ENCODE data around the gene ZNF639. TPM values are rescaled to one million over a fixed set of nuclear protein-coding genes. Genes with fewer than 3 reads are reported as not detected.

The ZNF639 gene
- polyA plus RNA-seq, 3 donors: 10.7 to 17.5 (median 14.5) TPM

DNA sequence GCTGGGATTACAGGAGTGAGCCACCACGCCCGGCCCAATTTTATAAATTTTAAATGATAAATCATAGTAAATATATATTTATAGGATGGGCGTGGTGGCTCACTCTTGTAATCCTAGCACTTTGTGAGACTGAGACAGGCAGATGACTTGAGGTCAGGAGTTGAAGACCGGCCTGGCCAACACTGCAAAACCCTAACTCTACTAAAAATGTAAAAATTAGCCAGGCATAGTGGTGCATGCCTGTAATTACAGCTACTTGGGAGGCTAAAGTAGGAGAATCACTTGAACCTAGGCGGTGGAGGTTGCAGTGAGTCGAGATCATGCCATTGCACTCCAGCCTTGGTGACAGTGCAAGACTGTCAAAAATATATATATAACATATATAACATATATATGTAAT, 51.1 kb downstream of the ZNF639 start:
- WGBS, 3 donors: 96 to 98% (median 96%) methylated on average over 6 of the region's 6 CpGs

DNA sequence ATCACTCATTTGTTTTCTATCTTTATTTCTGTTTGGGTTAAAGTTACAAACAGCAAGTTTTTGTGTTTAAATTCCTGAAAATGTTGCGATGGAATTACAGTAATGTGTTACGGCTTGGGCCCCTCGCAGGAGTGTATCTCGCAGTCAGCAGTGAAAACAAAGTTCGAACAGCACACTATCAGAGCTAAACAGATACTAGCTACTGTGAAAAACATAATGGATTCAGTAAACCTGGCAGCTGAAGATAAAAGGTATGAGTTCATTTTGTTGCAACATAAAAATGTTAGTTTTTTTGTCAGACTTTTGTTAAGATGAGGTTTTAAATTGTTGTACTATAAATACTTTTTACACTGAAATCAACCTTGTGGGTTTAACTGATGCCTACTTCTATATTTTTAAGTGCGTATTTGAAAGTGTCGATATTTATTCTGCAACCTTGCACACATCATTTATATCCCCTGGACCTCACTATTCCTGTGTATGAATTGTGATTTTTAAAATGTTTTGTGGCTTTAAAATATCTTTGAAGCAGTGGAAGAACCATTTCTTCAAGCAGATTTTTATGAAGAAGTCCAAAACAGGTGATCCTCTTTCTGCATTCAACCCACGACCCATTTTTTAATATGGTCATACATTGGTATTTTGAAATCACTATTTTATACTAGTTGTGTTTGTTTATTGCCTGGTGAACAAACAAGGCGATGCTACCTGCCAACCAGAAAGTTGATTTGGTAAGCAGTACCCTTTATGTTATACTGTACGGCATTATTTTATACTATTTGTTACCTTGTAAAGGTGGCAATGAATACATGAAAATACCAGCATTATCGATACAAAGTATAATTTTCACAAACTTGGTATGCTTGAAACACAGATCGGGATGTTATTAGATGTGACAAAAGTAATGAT, 52.5 kb downstream of the ZNF639 start:
- 90 to 92% (median 92%) methylated on average over 12 of the region's 12 CpGs for WGBS, 3 donors

More for the DNA sequence above, 51.1 kb downstream of the ZNF639 start:
- H3K27ac ChIP-seq (ENCODE audit: low read depth, low read length): no peak overlapping the region

GRCh38 chr3:179376474-179376873, 53.6 kb downstream of the ZNF639 start:
- WGBS, 3 donors: 84 to 93% (median 92%) methylated on average over 1 of the region's 1 CpG
- H3K27ac ChIP-seq (ENCODE audit: low read depth, low read length): no peak overlapping the region

More for the DNA sequence above, 52.5 kb downstream of the ZNF639 start:
- H3K27ac ChIP-seq (ENCODE audit: low read depth, low read length): no peak overlapping the region

Other genes with a start within 250 kb of the ZNF639 start
- 10 to 100 TPM in 2 of 3 donors, 1 to 10 TPM in 1; 4.8 to 24.1 (median 17.0) TPM for gene PIK3CA, start 174.7 kb upstream of the ZNF639 start, polyA plus RNA-seq
- gene KCNMB3, start 71.9 kb upstream of the ZNF639 start, polyA plus RNA-seq: 1 to 10 TPM; 1.0 to 3.0 (median 2.2) TPM
- gene MFN1, start 24.7 kb downstream of the ZNF639 start, polyA plus RNA-seq: 10 to 100 TPM; 11.5 to 16.5 (median 14.8) TPM
- 10 to 100 TPM in 1 of 3 donors, 1 to 10 TPM in 2; 1.4 to 12.7 (median 5.6) TPM for gene GNB4, start 128.4 kb downstream of the ZNF639 start, polyA plus RNA-seq
- gene ACTL6A, start 239.9 kb downstream of the ZNF639 start, polyA plus RNA-seq: 10 to 100 TPM; 16.7 to 30.3 (median 24.5) TPM

Data from adipose tissue (tissue), 3 donors.